ENCODE results near the gene S100A7.
A peak's percentile ranks its signal among the peaks of the same experiment; 100 is the strongest.
"Not testable (repeated sequence)": the region's sequence is repeated elsewhere in the genome, so short reads cannot be mapped to it uniquely, and the experiment has no call there.

S100A7 gene

GRCh38 chr1:153429266-153430165 lies 30.9 kb downstream of the S100A7 start:
- no peak for DNase-seq

- no peak for DNase-seq
These were observed 31.7 kb downstream of the S100A7 start for GRCh38 chr1:153428791-153429190.

GRCh38 chr1:153428073-153428638 lies 32.3 kb downstream of the S100A7 start:
- DNase-seq = no peak

DNA sequence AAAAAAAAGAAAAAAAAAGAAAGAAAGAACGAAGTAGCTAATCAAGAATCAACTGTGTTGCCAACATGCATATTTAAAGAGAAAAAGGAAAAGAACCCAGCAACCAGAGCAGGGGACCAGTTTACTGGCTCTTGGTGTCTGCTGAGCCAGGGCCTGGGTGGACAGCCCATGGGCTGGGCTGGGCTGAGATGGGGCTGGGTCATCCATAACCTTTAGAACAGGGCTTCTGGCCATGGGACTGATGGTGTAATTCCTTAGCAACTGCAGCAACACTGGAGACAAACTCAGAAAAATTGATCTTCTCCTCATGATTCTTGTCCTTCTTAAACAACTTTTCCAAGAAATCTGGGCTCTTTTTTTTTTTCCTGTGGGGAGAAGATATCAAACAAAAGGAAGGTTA lies 33.6 kb downstream of the S100A7 start:
- no peak for DNase-seq

GRCh38 chr1:153422450-153423068 lies 37.9 kb downstream of the S100A7 start:
- DNase-seq = peak; percentile 75

DNA sequence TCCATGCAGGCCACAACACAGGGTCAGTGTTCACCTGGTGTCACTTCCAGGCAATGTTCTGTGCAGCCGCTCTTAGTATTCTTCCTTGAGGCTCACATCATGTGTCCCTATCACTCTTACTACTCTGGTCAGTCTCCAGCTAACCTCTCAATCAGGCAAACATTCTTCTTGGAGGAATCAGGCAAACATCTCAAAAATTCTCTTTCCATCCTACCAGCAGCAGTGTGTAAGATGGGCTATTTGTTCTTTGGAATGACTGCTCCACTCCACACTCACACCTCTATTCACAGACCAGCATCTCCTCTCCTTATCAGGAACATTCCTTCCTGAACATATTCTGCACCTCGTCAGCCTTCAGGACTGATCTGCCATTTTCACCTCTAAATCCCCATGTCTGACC lies 40.1 kb downstream of the S100A7 start:
- DNase-seq = no peak

DNA sequence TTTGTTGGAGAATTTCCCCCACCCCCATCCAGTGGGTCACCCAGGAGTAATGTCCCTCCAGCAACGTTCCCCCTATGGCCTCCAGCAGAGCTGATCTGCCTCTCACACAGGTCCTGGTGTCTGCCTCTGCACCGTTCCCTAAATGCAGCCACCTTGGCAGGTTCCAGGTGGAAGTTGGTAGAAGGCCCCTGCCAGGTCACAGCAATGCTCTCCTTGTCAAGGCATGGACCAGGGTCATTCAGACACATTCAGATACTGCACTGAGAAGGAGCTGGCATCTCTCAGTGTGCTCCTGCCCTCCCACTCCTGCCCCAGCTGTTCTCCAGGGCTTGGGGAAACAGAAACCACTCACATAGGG lies 41.0 kb downstream of the S100A7 start:
- DNase-seq = not testable (repeated sequence)

- not testable (repeated sequence) for DNase-seq
These were observed 41.6 kb downstream of the S100A7 start for GRCh38 chr1:153418758-153419435.

DNA sequence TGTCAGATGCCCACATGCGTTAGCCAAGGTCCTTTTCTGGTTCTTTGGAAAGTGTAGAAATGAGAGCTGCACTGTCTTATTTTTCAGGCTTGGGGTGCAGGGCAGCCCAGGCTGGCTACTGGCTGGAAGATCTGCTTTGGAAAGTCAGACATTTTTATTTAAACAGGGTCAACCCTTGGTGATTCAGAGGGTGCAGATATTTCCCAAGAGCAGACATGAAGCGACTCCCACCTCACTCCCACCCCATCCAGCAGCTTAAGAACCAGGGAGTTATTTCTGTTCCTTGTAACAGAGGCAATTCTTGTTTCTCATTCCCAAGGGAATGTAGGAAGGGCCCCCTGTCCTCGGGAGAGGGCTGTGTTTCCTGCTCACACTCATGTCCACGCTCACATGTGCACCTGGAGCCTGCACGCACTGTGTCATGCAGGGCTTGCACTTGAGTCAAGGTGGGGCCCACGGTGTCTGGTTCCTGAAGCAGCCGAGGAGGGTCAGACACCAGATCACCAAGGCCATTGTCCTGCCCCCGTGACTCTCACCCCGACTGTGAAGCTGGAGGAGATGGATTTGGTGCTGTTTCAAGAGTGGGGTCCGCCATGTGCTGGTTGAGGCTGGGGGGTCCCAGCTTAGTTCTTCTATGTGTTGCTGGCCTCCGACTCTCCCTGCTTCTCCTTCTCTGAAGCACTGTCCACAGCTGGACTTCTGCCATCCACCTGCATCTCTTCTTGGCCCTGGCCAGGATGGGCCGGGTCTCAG lies 43.1 kb downstream of the S100A7 start:
- DNase-seq = no peak

DNA sequence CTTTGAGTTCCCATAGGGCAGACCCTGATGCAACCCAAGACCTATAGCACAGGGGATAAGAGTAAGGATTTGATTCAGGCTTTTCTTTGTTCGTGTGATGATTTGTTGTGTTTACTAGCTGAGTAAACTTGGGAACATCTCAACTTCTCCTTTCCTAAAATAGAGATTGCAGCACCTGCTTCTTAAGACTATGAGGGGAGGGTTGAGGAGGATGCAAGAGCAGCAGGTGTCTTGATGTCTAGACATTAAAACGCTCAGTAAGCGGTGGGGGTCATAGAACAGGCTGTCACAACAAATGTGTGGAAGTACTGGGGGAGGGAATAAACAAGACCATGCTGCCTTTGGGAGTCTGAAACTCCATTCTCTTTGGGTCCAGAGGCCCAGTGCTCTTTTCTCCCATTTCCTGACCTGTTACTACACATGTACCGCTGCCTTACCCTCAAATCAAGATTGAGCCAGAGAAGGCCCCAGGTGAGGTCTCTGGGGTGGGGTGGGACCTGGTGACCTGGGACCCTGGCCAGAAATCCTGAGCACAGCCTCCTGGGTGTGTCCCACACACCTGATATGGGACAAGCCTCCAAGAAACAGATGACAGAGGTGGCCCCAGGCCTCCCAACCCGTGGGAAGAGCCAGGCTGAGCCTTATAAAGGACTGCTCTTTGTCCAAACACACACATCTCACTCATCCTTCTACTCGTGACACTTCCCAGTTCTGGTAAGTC lies 44.4 kb downstream of the S100A7 start, which contains the start of gene S100A7A:
TSS of gene S100A7A (plus strand) at position 671 of the 721 bp plus-strand sequence. CDS start 1,563 bp downstream, outside the sequence.
- DNase-seq = no peak

GRCh38 chr1:153413961-153414360 lies 46.5 kb downstream of the S100A7 start:
- not testable (repeated sequence) for DNase-seq
